Measurements from ENCODE around the gene FAM50B. TPM values are rescaled to one million over a fixed set of nuclear protein-coding genes. Genes with fewer than 3 reads are reported as not detected.

The FAM50B gene
- polyA plus RNA-seq, 1 donor from 2014 or later: 0.79 TPM

DNA sequence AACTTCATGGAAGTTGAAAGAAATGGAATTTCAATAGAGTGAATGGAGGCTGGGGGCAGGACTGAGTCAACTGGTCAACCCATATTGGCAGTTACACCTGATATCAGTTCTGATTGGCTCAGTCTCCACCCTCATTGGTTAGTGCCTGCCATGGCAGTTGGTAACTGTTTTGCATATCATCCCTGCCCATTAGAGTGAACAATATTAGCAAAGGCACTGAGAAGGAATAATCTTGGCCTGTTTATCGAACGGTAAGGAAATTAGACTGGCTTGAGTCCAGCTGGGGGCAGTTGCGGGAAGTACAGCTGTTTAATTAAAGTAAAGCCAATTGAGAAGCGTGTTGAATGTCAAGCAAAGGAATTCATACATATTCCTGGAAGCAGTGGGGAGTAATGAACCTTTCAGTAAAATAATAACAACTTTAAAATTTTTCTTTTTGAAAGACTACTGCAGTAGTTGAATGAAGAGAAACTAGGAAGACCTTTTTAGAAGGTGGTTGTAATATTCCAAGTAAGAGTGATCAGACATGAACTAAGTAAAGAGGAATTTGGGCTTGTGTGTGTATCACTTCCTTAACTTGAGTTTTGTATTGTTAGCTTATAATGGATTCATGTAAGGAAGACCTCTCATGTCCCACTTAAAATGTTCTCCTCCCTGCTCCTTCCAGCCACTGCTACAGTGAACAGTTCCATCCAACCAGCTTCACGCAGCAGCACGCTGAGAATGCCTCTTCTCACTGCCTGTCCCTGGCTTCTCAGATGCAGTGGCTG is 17.2 kb upstream of the FAM50B start:
- Histone ChIP-seq H3K9me3 (ENCODE audit: low read length) (no peaks in the 10 kb centered on the region), H3K27me3 (ENCODE audit: insufficient read depth, low read depth, low read length) (no peaks in the 10 kb centered on the region), H3K27ac (ENCODE audit: low read length) (no peak overlapping the region), H3K36me3 (ENCODE audit: insufficient read depth, low read length) (no peaks in the 10 kb centered on the region), H4K20me1 (ENCODE audit: insufficient read depth) (no peaks in the 10 kb centered on the region), H3K9me2 (ENCODE audit: insufficient read depth, low read length) (no peaks in the 10 kb centered on the region), H3F3A (ENCODE audit: insufficient read depth, low read length, poor library complexity, severe bottlenecking) (no peaks in the 10 kb centered on the region), H3K79me2 (replicated peaks; ENCODE audit: insufficient read depth, low read length) (no peaks in the 10 kb centered on the region), H3K9ac (ENCODE audit: low read length) (no peak overlapping the region), H2AFZ (ENCODE audit: low read depth, low read length) (no peak overlapping the region), H3K4me2 (ENCODE audit: low read length) (no peak overlapping the region), H3K4me3 (ENCODE audit: low read length) (no peak overlapping the region)
- no peak for TF ChIP-seq MXI1 (conservative IDR thresholded peaks at IDR 0.05; ENCODE audit: poor library complexity, severe bottlenecking)
- TF ChIP-seq, protein P1, sequence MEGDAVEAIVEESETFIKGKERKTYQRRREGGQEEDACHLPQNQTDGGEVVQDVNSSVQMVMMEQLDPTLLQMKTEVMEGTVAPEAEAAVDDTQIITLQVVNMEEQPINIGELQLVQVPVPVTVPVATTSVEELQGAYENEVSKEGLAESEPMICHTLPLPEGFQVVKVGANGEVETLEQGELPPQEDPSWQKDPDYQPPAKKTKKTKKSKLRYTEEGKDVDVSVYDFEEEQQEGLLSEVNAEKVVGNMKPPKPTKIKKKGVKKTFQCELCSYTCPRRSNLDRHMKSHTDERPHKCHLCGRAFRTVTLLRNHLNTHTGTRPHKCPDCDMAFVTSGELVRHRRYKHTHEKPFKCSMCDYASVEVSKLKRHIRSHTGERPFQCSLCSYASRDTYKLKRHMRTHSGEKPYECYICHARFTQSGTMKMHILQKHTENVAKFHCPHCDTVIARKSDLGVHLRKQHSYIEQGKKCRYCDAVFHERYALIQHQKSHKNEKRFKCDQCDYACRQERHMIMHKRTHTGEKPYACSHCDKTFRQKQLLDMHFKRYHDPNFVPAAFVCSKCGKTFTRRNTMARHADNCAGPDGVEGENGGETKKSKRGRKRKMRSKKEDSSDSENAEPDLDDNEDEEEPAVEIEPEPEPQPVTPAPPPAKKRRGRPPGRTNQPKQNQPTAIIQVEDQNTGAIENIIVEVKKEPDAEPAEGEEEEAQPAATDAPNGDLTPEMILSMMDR (IDR thresholded peaks at IDR 0.05; ENCODE audit: poor library complexity, severe bottlenecking): no peak
- TF ChIP-seq SMC3 (conservative IDR thresholded peaks at IDR 0.05; ENCODE audit: poor library complexity): no peak
- TF ChIP-seq EP300 (conservative IDR thresholded peaks at IDR 0.05; ENCODE audit: poor library complexity, severe bottlenecking): no peak
- no peak for TF ChIP-seq EZH2 (IDR thresholded peaks at IDR 0.05; ENCODE audit: borderline replicate concordance, insufficient read depth, low read length, poor library complexity, severe bottlenecking)
- TF ChIP-seq POLR2AphosphoS5 (IDR thresholded peaks at IDR 0.05): no peak
- TF ChIP-seq RAD21 (conservative IDR thresholded peaks at IDR 0.05): no peak
- no peak for TF ChIP-seq TAF1 (IDR thresholded peaks at IDR 0.05; ENCODE audit: low read depth)
- TF ChIP-seq, protein P2, sequence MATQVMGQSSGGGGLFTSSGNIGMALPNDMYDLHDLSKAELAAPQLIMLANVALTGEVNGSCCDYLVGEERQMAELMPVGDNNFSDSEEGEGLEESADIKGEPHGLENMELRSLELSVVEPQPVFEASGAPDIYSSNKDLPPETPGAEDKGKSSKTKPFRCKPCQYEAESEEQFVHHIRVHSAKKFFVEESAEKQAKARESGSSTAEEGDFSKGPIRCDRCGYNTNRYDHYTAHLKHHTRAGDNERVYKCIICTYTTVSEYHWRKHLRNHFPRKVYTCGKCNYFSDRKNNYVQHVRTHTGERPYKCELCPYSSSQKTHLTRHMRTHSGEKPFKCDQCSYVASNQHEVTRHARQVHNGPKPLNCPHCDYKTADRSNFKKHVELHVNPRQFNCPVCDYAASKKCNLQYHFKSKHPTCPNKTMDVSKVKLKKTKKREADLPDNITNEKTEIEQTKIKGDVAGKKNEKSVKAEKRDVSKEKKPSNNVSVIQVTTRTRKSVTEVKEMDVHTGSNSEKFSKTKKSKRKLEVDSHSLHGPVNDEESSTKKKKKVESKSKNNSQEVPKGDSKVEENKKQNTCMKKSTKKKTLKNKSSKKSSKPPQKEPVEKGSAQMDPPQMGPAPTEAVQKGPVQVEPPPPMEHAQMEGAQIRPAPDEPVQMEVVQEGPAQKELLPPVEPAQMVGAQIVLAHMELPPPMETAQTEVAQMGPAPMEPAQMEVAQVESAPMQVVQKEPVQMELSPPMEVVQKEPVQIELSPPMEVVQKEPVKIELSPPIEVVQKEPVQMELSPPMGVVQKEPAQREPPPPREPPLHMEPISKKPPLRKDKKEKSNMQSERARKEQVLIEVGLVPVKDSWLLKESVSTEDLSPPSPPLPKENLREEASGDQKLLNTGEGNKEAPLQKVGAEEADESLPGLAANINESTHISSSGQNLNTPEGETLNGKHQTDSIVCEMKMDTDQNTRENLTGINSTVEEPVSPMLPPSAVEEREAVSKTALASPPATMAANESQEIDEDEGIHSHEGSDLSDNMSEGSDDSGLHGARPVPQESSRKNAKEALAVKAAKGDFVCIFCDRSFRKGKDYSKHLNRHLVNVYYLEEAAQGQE (IDR thresholded peaks at IDR 0.05; ENCODE audit: borderline replicate concordance): no peak

DNA sequence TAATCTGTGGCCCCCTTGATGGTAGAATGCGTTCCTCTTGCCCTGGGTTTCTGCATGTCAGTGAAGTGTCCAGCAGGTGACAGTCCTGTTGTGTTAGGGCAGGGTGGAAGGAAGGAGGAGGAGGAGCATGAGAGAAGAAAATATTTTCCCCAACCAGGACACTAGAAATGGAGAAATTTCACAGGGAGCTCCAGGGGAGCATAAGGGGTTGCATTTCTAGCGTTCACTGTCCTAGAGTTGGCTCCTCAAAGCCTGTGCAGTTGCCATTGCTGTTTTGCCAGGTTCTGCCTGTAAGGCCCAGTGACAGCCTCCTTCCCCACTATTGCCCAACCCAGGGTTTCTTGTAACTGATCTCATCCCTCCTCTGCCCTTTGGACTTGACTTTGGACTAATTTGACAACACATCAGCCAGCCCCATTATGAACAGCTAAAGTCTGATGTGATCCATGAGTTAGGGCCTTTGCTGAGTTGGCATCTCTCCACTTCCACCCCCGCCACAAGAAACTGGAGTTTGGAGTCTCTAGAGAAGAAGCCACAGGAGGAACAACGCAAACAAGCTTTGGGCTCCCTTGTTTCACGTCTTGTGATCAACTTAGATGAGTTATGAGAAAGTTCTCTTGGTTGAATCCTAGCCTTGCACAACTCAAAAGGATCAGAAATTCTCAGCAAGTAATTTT is 14.0 kb upstream of the FAM50B start:
- H3K4me2 ChIP-seq (ENCODE audit: low read length): no peak overlapping the region
- H3K27ac ChIP-seq (ENCODE audit: low read length): no peak overlapping the region
- H2AFZ ChIP-seq (ENCODE audit: low read depth, low read length): no peak overlapping the region
- no peaks in the 10 kb centered on the region for H4K20me1 ChIP-seq (ENCODE audit: insufficient read depth)
- H3K36me3 ChIP-seq (ENCODE audit: insufficient read depth, low read length): no peaks in the 10 kb centered on the region
- H3K9me2 ChIP-seq (ENCODE audit: insufficient read depth, low read length): no peaks in the 10 kb centered on the region
- H3K9ac ChIP-seq (ENCODE audit: low read length): no peak overlapping the region
- H3K79me2 ChIP-seq (replicated peaks; ENCODE audit: insufficient read depth, low read length): no peaks in the 10 kb centered on the region
- TF ChIP-seq, protein P1 (IDR thresholded peaks at IDR 0.05; ENCODE audit: poor library complexity, severe bottlenecking): no peak
- TF ChIP-seq EZH2 (IDR thresholded peaks at IDR 0.05; ENCODE audit: borderline replicate concordance, insufficient read depth, low read length, poor library complexity, severe bottlenecking) (no peak), EP300 (conservative IDR thresholded peaks at IDR 0.05; ENCODE audit: poor library complexity, severe bottlenecking) (no peak)
- TF ChIP-seq, protein P2 (IDR thresholded peaks at IDR 0.05; ENCODE audit: borderline replicate concordance): no peak
- no peaks in the 10 kb centered on the region for H3F3A ChIP-seq (ENCODE audit: insufficient read depth, low read length, poor library complexity, severe bottlenecking)
- no peaks in the 10 kb centered on the region for H3K9me3 ChIP-seq (ENCODE audit: low read length)
- H3K27me3 ChIP-seq (ENCODE audit: insufficient read depth, low read depth, low read length): no peaks in the 10 kb centered on the region
- H3K4me3 ChIP-seq (ENCODE audit: low read length): no peak overlapping the region
